GM12891 (cell line): ENCODE data around the gene SASH1.

Experiments
- DNase-seq: peaks from one replicate; pipeline ENCODE4 v3.0.0; 2011; ENCODE audit warnings: low spot score; ENCODE audit not compliant: insufficient read length
- FAIRE-seq: peaks from 2 replicates; lab custom pipeline; 2011; peaks lifted over from hg19 to GRCh38; lab: Jason Lieb, UNC
- PAX5 ChIP-seq: IDR thresholded peaks from 2 replicates; pipeline ENCODE4 v1.6.1; 2011; ENCODE audit warnings: low read length, moderate library complexity, mild to moderate bottlenecking; ENCODE audit not compliant: insufficient read depth, severe bottlenecking
- POLR2A ChIP-seq: IDR thresholded peaks from 2 replicates; pipeline ENCODE4 v1.6.1; 2011; ENCODE audit warnings: low read depth, low read length, control low read depth
- POLR2AphosphoS5 ChIP-seq: IDR thresholded peaks from 2 replicates; pipeline ENCODE4 v1.6.1; 2011; ENCODE audit warnings: low read depth, low read length, control low read depth
- POU2F2 ChIP-seq: IDR thresholded peaks from 2 replicates; pipeline ENCODE4 v1.6.1; 2011; ENCODE audit warnings: low read depth, mild to moderate bottlenecking, control low read depth, low read length, moderate library complexity
- SPI1 ChIP-seq: IDR thresholded peaks from 2 replicates; pipeline ENCODE4 v1.6.1; 2011; ENCODE audit warnings: low read depth, low read length, control low read depth
- TAF1 ChIP-seq: IDR thresholded peaks from 2 replicates; pipeline ENCODE4 v1.6.1; 2011; ENCODE audit warnings: low read depth, low read length, control low read depth

The SASH1 gene

DNA sequence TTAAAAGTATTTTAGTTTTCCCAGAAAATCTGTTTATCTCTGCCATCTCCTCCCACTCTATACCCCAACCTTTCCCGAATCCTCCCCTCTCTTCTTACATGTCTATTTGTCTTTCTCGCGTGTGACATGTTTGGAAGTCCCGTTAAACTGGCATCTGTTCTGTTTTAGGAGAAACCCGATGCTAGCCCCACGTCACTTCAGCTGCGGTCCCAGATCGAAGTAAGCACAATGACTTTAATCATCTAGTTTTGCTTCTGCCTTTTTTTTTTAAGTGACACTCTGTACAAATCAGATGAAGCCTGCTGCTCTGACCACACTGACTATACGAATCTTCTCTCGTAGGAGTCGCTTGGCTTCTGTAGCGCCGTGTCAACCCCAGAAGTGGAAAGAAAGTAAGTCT, 97.4 kb downstream of the SASH1 start:
- no peak for DNase-seq
- TF ChIP-seq SPI1, result no peak
- no peak for TF ChIP-seq POU2F2
- TF ChIP-seq PAX5, result no peak
- TF ChIP-seq POLR2A, result no peak
- no peak for TF ChIP-seq POLR2AphosphoS5
- no peak for TF ChIP-seq TAF1
- FAIRE-seq, result peak; percentile 16

DNA sequence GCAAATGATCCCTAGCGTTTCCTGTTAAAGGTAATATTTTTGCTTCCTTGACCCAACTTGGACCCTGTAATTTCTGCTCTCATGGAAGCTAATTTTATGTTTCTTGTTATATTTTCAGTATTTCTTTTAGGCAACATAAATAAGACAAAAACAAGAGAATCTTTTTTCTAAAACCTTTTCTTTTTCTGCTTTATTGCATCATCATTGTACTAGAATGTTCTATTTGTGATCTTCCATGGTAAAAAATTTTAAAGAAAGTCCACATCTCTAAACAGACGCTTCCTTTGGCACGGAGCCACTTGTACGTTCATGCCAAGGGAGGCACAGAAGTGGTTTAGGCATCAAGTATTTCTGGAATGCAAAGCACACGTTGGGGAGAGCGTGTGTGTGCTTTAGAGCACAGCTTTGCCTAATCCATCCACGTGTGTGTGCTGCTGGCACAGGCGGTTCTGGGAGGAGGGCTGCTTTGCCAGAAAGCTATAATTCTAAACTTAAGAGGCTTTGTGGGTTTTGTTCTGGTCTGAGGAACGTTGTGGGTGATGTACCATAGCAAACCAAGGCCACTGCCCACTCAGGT, 98.3 kb downstream of the SASH1 start:
- no peak for TF ChIP-seq POU2F2
- TF ChIP-seq POLR2A, result no peak
- no peak for TF ChIP-seq POLR2AphosphoS5
- TF ChIP-seq TAF1, result no peak
- TF ChIP-seq PAX5, result no peak
- no peak for TF ChIP-seq SPI1
- DNase-seq (no peak), FAIRE-seq (no peak)

GRCh38 chr6:148441454-148441911, 98.8 kb downstream of the SASH1 start:
- FAIRE-seq (no peak), DNase-seq (no peak)
- no peak for TF ChIP-seq POLR2AphosphoS5
- TF ChIP-seq POLR2A, result no peak
- TF ChIP-seq SPI1, result no peak
- TF ChIP-seq POU2F2, result no peak
- TF ChIP-seq PAX5, result no peak
- TF ChIP-seq TAF1, result no peak

GRCh38 chr6:148443798-148444560, 101.3 kb downstream of the SASH1 start:
- no peak for FAIRE-seq
- no peak for DNase-seq
- no peak for TF ChIP-seq POLR2AphosphoS5
- no peak for TF ChIP-seq POLR2A
- no peak for TF ChIP-seq SPI1
- no peak for TF ChIP-seq POU2F2

- DNase-seq (no peak), FAIRE-seq (no peak)
- TF ChIP-seq PAX5 (no peak), POU2F2 (no peak), SPI1 (no peak), POLR2A (no peak), TAF1 (no peak), POLR2AphosphoS5 (no peak)
Measured at GRCh38 chr6:148445116-148445515, 102.5 kb downstream of the SASH1 start.

DNA sequence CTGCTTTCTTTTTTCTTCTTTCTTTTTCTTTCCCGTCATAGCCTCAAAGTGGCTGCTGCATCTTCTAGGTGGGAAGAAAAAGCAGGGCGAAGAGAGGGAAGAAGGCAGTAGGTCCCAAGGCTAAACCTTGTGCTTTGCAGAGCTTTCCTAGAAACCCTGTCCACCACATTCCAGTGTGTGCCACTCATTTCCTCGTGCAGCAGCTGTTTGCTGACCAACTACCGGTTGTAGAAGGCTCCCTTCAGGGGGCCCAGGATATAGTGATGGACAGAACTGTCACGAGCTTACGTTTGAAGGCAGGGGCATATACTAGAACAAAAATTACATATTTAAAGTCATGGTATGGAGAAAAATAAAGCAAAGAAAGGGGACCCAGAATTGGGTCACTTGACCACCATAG, 103.0 kb downstream of the SASH1 start:
- FAIRE-seq, result no peak
- DNase-seq, result no peak
- TF ChIP-seq POLR2AphosphoS5, result no peak
- TF ChIP-seq PAX5, result no peak
- no peak for TF ChIP-seq POU2F2
- TF ChIP-seq SPI1, result no peak
- no peak for TF ChIP-seq TAF1
- no peak for TF ChIP-seq POLR2A

DNA sequence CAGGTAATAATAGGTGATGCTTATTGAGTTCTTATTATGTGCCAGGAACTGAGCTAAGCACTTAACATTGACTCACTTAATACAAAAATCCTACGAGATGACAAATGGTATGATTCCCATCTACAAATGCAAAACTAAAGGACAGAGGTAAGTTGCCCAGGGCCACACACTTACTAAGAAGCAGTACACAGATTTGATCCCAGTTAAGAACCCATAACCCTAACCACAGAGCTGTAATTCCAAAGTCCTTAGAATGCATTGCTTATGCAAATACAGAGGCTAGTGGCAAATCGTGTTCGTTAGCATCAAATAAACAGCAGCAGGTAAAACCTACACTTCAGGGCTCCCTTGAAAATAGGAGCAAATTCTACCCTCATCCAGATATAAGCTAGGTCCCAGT, 104.0 kb downstream of the SASH1 start:
- TF ChIP-seq POLR2AphosphoS5, result no peak
- TF ChIP-seq TAF1, result no peak
- TF ChIP-seq POLR2A, result no peak
- DNase-seq (no peak), FAIRE-seq (no peak)

GRCh38 chr6:148447521-148448230, 105.0 kb downstream of the SASH1 start:
- FAIRE-seq (no peak), DNase-seq (no peak)
- TF ChIP-seq POLR2A (no peak), POU2F2 (no peak), SPI1 (no peak), PAX5 (no peak)

DNA sequence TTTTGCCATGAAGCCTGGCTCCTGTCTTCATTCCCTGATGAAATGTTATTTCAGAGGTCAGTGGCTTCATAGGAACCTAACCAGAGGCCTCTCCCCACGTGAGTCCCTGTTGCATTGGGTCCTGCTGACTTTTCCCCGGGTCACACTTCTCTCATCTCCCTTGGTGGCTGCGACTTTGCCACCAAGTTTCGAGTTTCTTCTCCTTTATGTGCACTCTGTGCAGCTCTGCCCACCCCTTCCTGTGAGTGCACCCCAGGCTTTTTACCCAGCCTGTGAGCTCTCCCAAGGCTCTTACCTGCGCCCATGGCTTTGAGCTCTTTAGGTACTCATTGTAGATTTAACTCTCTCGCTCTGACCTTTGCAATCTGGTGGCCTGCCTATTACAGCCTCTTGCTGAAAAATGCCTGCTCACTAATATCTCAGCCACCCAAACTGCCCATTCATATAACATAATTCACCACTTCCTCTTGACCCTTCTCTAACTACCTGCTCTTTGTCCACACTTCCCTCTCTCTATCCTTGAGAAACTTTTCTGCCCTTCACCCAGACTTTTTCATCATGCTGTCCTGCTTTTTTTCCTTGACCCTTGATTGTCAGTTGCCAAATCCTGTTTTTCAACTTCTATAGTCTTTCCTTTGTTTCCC, 105.9 kb downstream of the SASH1 start:
- TF ChIP-seq POLR2AphosphoS5 (no peak), SPI1 (no peak), POLR2A (no peak), TAF1 (no peak), POU2F2 (no peak), PAX5 (no peak)

More for the DNA sequence above, 105.9 kb downstream of the SASH1 start:
- FAIRE-seq (no peak), DNase-seq (no peak)
